GM21360 (cell line): ENCODE data around the gene LITAFD.
"Not testable (repeated sequence)": the region's sequence is repeated elsewhere in the genome, so short reads cannot be mapped to it uniquely, and the experiment has no call there.

ENCODE experiments used
- ATAC-seq: cut with Tn5 transposase; IDR thresholded peaks from one replicate; pipeline ENCODE4 v1.9.1; 2021; ENCODE audit warnings: mild to moderate bottlenecking, moderate library complexity; ENCODE audit not compliant: unreplicated experiment

Gene LITAFD

GRCh38 chr16:8882041-8882617 is at the start of gene LITAFD:
Gene LITAFD, plus strand, starts transcription at chr16:8882351. Its CDS starts 2,005 bp downstream, at chr16:8884356.
- ATAC-seq, result no peak

GRCh38 chr16:8832717-8833105 is 49.4 kb upstream of the LITAFD start:
- ATAC-seq, result no peak

GRCh38 chr16:8836797-8837196 is 45.4 kb upstream of the LITAFD start:
- ATAC-seq, result not testable (repeated sequence)

DNA sequence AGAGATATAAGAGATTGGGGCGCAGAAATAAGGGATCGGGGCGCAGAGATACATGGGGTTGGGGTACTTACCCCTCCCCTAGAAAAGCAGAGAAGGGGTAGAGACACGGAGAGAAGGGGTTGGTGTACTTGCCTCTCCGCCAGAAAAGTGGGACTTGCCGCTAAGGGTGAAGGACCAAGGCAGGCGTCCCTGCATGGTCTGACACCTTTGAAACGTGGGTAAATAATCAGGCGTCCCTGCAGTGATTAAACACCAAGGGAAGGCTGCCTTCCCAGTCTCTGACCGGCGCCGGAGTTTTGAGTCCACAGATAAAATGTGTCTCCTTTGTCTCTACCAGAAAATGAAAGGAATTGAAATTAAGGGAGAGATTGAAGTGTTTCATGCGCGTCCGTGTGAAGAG is 44.6 kb upstream of the LITAFD start:
- ATAC-seq, result not testable (repeated sequence)

DNA sequence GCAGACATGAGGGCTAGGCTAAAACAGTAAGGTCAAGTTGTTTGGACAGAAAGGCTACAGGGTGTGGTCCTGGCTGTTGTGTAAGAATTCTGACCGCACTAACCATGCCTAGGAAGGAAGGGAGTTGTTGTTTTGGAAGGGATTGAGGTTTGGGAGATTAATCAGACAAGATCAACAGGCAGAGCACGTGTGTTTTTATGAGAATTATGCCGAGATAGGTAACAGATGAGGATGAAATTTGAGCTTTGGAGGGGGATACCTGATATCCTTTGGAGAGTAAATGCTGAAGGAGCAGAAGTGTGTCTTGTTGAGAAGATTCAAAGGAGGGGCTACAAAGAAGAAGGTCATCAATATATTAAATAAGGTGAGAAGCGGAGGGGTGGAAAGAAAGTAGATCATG is 40.1 kb upstream of the LITAFD start:
- ATAC-seq, result not testable (repeated sequence)

GRCh38 chr16:8843296-8843695 is 38.9 kb upstream of the LITAFD start:
- not testable (repeated sequence) for ATAC-seq

GRCh38 chr16:8845699-8846298 is 36.4 kb upstream of the LITAFD start:
- ATAC-seq, result no peak

DNA sequence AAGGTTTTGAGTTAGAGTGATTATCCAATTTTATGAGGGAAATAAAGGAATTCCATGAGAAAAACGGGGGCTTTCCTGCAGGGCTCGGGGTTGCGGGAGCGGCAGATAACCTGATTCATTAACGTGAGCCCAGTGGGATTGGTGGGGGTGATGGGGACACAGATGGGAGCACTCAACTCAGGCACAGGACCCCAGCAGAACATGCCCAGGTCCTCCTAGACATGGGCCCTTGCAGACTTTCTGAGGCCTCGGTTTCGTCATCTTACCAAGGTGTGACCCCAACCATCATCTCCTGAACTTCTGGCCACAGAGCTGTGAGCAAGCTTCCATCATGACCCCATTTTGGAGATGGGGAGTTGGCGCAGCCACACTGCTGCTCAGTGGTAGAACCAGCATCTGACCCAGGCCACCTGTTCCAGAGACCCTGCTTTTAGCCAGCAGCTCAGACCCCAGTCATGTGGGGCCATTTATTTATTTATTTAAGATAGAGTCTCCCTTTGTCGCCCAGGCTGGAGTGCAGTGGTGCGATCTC is 35.7 kb upstream of the LITAFD start:
- no peak for ATAC-seq

GRCh38 chr16:8847145-8847544 is 35.0 kb upstream of the LITAFD start:
- ATAC-seq, result no peak

DNA sequence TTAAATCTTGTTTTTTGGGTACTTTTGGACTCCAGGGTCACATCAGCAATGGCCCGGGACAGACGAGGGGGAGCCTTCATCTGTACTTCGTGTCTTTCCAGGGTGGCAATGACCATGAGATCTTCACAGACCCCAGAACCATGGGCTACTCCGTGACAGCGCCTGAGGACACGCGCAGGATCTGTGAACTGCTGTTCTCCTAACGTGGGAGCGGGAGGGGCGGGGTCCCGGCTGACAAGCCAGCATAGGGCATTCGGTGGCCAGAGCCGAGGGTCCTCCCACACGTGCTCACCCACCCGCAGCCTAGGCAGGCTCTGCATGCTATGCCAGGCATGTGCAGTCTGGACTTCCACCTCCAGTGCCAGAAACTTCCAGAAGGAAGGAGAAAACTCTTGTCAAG is 34.5 kb upstream of the LITAFD start:
- no peak for ATAC-seq

DNA sequence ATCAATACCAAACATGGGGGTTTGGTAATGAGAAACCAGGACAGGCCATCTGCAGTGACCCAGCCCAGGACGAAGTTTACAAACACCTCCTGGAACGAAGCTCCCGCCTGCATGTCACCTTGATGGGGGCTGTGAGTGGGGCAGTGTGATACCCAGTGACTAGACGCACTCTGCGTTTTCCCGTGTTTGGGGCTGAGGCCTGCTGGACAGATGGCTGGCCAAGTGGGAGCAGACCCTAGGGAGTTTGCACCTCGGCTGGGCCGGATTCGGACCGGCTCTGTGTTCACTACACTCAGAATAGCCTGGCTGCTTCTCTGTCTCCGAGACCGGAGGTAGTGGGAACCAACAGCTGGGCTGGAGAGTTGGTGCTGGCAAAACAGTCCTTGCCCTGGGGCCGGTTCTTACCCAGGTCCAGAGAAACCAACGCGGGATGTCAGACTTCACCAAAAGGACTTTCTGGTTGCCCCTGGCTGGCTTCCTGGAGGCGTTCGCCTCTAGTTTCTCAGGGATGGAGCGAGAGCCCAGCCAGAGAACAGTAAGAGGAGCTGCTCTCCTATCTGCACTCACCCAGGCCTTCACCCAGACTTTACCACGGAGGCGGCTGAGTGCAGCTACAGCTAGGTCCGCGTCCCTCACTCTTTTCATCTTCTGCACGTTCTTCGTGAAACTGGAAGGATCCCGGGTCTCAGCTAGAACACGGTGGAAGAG is 33.8 kb upstream of the LITAFD start:
- ATAC-seq, result no peak

DNA sequence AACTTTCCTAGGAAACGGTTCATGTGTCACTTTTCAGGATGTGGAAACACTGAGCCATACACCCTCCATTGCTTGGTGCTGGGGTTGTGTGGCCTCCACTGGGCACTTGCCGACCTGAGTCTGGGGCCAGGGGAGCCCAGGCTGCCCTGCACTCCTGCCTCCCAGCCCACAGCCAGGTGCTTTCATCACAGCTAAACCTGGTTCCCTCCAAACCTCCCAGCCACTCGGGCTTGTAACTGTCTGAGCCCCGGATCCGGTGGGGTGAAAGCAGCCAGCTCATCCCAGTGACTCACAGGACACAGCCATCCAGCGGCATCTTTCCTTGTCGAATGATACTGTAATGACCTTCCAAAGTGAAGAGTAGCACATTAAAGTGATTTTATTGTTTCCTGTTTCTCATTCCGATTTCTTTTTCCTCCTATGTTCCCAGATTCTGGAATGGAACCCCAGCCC is 33.2 kb upstream of the LITAFD start:
- no peak for ATAC-seq

DNA sequence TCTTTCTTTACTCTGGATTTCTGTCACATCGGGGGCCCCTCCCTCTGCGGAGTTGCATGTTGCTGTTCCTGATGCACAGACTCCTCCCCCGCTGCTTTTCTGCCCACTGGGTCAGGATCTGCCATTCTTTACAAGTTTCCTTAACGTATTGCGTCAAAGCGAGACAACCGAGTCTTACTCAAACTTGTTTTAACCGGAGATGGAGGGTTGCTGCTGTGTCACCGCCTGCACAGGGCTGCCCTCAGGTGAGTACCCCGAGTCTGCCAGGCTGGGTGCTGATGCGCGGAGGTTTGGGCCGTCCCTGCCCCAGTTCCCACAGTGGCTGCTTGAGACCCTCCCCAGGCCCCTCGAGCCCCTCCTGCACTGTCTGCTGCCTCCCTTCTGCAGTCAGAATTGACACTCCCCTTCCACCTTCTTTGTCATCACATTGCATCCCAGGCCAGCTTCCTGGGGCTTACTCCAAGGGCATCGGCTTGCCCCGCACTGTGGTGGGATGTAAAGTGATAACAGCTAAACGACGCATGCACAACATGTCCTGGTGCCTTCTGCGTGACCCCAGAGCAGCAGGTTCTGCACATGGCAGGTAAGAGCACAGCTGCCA is 32.6 kb upstream of the LITAFD start:
- no peak for ATAC-seq

DNA sequence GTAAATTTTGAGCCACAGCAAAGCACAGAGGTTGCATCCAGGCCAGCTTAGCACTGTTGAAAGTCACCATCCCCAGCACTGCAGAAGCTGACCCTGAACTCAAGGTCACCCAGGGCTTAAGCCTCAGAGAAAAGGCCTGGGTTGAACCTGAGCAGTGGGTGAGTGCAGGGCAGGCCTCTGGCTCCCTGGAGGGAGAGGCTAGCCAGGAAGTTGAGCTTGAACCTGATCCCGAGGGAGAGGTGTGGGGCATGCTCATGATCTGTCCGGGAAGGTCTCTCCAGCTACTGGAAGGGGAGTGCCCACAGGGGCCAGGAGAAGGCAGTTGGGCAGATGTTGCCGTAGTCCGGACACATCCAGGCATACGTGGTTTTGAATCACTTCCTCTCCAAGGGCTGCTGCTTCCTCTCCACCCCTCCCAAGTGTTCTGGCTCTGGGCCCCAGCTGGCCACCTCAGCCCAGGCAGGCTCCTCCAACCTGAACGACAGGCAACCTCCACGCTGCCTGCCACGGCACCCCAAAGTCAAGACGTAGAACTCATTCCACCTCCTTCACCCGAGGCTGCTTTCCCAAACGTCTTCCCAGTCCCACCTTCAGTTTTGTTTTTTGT is 31.8 kb upstream of the LITAFD start:
- ATAC-seq, result no peak

DNA sequence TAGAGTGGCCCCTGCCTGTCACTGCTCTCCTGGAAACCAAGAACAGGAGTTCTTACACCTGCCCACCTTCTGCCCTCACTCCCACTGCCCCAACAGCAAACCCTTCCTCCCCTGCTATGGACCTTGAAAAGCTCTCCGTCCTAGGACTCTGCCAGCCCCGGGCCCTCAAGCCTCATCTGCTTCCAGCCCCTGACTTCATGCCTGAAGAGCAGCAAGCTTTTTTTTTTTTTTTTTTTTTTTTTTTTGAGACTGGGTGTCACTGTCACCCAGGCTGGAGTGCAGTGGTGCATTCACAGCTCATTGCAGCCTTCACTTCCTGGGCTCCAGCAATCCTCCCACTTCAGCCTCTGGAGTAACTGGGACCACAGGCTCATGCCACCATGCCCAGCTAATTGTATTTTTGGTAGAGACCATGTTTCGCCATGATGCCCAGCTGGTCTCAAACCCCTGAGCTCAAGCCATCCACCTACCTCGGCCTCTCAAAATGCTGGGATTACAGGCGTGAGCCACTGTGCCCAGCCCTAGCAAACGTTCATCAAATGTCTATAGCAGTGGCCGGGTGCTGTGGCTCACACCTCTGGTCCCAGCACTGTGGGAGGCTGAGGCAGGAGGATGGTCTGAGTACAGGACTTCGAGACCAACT is 30.3 kb upstream of the LITAFD start:
- ATAC-seq, result no peak

GRCh38 chr16:8852534-8852933 is 29.6 kb upstream of the LITAFD start:
- ATAC-seq, result no peak

DNA sequence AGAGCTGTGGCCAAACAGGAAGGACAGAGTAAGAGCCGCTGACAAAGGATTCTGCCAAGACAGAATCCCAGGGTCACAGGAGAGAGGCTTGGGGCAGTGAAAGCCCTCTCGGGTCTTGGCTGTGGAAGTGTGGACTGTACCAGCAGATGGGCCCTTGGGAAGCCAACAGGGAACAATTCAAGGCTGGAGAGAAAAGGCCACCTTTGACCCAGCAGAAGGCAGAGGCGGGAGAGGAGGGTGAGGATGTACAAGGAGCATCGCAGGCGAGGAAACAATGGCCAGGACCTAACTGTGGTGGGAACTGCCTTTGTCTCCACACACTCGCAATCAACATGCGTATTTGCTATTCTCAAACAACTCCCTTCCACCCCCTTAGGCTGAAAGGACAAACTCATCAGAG is 29.0 kb upstream of the LITAFD start:
- no peak for ATAC-seq

DNA sequence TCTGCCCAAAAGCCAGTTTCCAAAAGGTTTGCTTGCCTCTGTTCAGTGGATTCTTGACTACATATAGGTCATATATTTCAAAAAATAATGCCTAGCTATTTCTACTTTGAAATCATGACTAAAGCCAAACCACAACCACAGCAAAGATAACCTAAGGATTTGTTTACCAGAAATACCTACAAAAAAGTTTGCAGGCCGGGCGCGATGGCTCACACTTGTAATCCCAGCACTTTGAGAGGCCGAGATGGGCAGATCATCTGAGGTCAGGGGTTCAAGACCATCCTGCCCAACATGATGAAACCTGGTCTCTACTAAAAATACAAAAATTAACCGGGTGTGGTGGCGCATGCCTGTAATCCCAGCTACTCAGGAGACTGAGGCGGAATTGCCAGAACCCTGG is 28.5 kb upstream of the LITAFD start:
- no peak for ATAC-seq

DNA sequence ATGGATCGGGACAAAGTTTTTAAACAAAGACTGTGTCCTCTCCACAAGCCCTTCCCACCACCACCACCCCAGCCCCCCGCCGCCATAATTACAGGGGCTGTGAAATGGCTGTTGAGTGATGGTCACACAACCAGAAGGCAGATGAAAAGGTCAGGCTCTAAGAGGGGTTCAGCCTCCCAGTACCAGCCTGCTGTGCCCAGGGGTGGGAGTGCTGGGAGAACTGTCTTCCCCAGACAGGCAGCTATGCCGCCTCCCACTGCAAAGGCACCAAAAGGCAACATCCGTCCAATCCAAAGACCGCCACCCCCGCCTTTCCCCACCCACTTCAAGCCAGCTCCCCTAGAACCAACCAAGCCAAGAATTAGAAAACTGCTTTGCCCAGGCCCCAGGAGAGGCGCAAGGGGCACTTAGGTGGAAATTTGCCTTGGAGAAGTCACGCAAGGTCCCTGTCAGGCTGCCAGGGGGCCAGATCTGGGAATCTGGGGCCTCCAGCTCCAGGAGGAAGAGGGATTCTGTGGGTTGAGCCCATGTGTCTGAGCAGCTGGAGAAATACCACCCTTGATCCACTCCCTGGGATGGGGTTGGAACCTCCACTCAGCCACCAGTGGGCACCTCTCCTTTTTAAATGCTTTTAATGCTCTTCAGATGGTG is 27.7 kb upstream of the LITAFD start:
- no peak for ATAC-seq

GRCh38 chr16:8855051-8855786 is 26.9 kb upstream of the LITAFD start:
- ATAC-seq, result no peak
